ENCODE measurements around the gene ALKAL2.

DNA sequence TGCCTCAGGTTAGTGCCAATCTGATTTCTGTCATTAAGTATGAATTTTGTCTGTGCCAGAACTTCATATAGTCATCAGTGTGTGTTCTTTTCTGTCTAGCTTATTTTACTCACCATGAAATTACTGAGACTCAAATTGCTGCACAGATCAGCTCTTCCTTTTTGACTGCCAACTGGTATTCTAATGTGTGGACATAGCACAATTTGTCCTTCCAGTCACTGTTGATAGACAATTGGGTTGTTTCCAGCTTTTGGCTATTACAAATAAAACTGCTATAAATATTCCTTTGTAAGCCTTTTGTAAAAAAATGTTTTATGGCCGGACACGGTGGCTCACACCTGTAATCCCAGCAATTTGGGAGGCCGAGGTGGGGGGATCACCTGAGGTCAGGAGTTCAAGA, 31.8 kb downstream of the ALKAL2 start:
- TF ChIP-seq POLR2A (IDR thresholded peaks at IDR 0.05; ENCODE audit: low read depth, low read length), result no peak
- TF ChIP-seq CTCF (IDR thresholded peaks at IDR 0.05; ENCODE audit: extremely low read depth in 1 of 2, insufficient read depth in 1 of 2, low read depth in 1 of 2, low read length in 2 of 2), result no peak
- TF ChIP-seq POLR2AphosphoS5 (IDR thresholded peaks at IDR 0.05; ENCODE audit: insufficient read depth, low read depth, low read length), result no peak
